ENCODE results near the gene MAP6.

The MAP6 gene

DNA sequence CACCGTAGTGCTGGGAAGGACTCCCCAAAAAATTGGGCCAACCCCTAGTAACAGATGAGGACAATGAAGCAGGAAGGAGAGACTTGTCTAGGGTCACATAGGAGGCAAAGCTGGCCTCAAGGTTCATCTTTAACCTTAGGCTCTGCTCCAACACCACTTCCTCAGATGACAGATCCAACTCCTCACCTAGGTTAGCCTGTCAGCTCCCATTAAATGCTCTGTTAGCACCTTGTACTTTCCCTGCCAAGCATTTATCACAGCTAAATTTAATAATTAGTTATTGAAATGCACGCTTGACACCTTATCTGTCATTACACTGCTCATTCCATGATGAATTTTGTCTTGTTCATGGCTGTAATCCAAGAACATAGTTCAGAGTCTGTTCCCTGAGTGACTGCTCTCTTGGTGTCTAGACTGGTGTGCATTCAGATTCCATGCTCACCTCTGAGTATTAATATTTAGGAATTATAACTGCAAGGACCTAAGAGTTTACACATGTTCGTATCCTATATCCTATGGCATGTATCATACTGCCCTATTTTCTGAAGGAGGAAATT is 18.6 kb downstream of the MAP6 start (continued):
- TF ChIP-seq, protein P1, sequence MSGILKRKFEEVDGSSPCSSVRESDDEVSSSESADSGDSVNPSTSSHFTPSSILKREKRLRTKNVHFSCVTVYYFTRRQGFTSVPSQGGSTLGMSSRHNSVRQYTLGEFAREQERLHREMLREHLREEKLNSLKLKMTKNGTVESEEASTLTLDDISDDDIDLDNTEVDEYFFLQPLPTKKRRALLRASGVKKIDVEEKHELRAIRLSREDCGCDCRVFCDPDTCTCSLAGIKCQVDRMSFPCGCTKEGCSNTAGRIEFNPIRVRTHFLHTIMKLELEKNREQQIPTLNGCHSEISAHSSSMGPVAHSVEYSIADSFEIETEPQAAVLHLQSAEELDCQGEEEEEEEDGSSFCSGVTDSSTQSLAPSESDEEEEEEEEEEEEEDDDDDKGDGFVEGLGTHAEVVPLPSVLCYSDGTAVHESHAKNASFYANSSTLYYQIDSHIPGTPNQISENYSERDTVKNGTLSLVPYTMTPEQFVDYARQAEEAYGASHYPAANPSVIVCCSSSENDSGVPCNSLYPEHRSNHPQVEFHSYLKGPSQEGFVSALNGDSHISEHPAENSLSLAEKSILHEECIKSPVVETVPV (CRISPR knock-in tag; IDR thresholded peaks at IDR 0.05) = no peak
- no peak for TF ChIP-seq ZFP3 (CRISPR knock-in tag; IDR thresholded peaks at IDR 0.05)
- TF ChIP-seq TCF4 (CRISPR knock-in tag; IDR thresholded peaks at IDR 0.05; ENCODE audit: borderline replicate concordance) = no peak
- no peak for TF ChIP-seq BACH2 (CRISPR knock-in tag; IDR thresholded peaks at IDR 0.05; ENCODE audit: borderline replicate concordance)
- no peak for TF ChIP-seq ZFP30 (CRISPR knock-in tag; IDR thresholded peaks at IDR 0.05)
- TF ChIP-seq ZNF8 (CRISPR knock-in tag; IDR thresholded peaks at IDR 0.05) = no peak

DNA sequence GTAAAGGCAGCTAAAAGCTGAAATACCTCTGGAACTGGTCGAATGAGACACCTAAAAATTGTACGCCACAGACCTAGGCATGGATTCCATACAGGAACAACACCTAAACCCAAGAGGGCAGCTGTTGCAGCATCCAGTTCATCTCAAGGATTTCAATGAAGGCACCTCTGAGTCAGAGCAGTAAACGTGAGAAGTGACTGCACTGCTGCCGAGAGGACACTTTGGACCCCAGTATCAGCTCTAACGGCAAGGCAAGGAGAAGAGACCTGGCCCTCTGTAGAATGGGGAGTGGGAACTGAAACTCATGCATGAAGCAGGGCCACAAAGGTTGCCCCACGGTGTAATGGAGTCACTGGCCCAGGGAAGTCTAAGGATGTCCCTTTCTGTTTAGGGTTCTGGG is 23.9 kb downstream of the MAP6 start:
- no peak for ATAC-seq
- TF ChIP-seq, protein P2, sequence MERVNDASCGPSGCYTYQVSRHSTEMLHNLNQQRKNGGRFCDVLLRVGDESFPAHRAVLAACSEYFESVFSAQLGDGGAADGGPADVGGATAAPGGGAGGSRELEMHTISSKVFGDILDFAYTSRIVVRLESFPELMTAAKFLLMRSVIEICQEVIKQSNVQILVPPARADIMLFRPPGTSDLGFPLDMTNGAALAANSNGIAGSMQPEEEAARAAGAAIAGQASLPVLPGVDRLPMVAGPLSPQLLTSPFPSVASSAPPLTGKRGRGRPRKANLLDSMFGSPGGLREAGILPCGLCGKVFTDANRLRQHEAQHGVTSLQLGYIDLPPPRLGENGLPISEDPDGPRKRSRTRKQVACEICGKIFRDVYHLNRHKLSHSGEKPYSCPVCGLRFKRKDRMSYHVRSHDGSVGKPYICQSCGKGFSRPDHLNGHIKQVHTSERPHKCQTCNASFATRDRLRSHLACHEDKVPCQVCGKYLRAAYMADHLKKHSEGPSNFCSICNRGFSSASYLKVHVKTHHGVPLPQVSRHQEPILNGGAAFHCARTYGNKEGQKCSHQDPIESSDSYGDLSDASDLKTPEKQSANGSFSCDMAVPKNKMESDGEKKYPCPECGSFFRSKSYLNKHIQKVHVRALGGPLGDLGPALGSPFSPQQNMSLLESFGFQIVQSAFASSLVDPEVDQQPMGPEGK (CRISPR knock-in tag; IDR thresholded peaks at IDR 0.05; ENCODE audit: borderline replicate concordance) = no peak
- TF ChIP-seq OSR1 (CRISPR knock-in tag; IDR thresholded peaks at IDR 0.05) (no peak), SNAI2 (CRISPR knock-in tag; IDR thresholded peaks at IDR 0.05) (no peak), ZFP3 (CRISPR knock-in tag; IDR thresholded peaks at IDR 0.05) (no peak), ZNF8 (CRISPR knock-in tag; IDR thresholded peaks at IDR 0.05) (no peak), CSDC2 (CRISPR knock-in tag; IDR thresholded peaks at IDR 0.05) (no peak)
- TF ChIP-seq, protein P3, sequence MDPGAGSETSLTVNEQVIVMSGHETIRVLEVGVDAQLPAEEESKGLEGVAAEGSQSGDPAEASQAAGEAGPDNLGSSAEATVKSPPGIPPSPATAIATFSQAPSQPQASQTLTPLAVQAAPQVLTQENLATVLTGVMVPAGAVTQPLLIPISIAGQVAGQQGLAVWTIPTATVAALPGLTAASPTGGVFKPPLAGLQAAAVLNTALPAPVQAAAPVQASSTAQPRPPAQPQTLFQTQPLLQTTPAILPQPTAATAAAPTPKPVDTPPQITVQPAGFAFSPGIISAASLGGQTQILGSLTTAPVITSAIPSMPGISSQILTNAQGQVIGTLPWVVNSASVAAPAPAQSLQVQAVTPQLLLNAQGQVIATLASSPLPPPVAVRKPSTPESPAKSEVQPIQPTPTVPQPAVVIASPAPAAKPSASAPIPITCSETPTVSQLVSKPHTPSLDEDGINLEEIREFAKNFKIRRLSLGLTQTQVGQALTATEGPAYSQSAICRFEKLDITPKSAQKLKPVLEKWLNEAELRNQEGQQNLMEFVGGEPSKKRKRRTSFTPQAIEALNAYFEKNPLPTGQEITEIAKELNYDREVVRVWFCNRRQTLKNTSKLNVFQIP (CRISPR knock-in tag; IDR thresholded peaks at IDR 0.05; ENCODE audit: borderline replicate concordance, low read depth) = no peak

DNA sequence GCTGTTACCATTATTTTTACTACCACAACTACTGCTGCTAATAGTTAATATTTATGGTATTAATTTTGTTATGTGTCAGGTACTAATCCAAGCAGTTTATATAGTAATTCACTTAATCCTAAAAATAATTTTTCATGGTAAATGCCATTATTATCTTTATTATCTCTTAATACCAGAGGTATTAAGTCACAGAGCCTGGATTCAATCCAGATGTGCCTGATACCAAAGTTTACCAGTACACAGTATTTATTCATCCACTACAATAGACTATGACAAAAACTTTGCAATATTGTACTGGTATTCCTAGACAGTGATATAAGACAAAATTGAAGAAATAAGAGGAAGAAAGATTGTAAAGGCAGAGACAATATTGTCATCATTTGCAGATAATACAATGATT is 24.5 kb downstream of the MAP6 start:
- TF ChIP-seq TOX (CRISPR knock-in tag; IDR thresholded peaks at IDR 0.05; ENCODE audit: borderline replicate concordance) (no peak), PPARA (CRISPR knock-in tag; IDR thresholded peaks at IDR 0.05; ENCODE audit: borderline replicate concordance) (no peak), ARNTL (CRISPR knock-in tag; IDR thresholded peaks at IDR 0.05; ENCODE audit: borderline replicate concordance, low read depth) (no peak), ZNF70 (CRISPR knock-in tag; IDR thresholded peaks at IDR 0.05) (no peak), SNAI2 (CRISPR knock-in tag; IDR thresholded peaks at IDR 0.05) (no peak), GLIS3 (CRISPR knock-in tag; IDR thresholded peaks at IDR 0.05) (no peak)
- TF ChIP-seq, protein P1 (CRISPR knock-in tag; IDR thresholded peaks at IDR 0.05) = no peak
- ATAC-seq = no peak

DNA sequence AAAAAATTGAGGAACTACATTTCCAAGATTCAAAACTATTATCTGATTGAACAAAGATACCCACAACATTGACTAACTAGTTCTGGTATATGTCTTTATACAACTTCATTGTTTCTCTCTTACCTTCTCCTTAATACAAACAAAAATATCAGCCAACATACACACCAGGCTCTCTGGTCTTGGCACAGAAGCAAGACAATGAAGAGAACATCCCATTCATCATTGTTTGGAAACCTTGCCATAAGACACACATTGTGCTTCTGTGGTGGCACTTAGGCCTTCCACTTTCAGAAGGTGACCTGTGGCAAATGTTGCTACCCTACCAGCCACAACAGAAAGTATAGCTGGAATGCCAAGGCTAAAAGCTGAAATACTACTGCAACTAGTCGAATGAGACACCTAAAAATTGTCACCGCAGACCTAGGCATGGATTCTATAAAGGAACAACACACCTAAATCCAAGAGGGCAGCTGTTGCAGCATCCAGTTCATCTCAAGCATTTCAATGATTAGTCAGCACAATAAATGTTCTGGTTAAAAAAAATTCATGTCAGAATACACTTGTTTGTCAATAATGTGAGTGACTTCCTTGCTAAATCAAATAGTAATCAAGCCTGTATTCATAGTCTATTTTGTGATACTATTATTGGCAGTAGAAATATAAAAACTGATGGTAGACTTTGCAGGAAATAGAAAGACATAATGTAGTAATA is 26.3 kb downstream of the MAP6 start:
- ATAC-seq = no peak
- TF ChIP-seq ZNF70 (CRISPR knock-in tag; IDR thresholded peaks at IDR 0.05) (no peak), TOX (CRISPR knock-in tag; IDR thresholded peaks at IDR 0.05; ENCODE audit: borderline replicate concordance) (no peak), CSDC2 (CRISPR knock-in tag; IDR thresholded peaks at IDR 0.05) (no peak), ESRRG (CRISPR knock-in tag; IDR thresholded peaks at IDR 0.05) (no peak), ARNTL (CRISPR knock-in tag; IDR thresholded peaks at IDR 0.05; ENCODE audit: borderline replicate concordance, low read depth) (no peak), RARB (CRISPR knock-in tag; IDR thresholded peaks at IDR 0.05) (no peak)
- TF ChIP-seq, protein P3 (CRISPR knock-in tag; IDR thresholded peaks at IDR 0.05; ENCODE audit: borderline replicate concordance, low read depth) = no peak
- TF ChIP-seq, protein P4, sequence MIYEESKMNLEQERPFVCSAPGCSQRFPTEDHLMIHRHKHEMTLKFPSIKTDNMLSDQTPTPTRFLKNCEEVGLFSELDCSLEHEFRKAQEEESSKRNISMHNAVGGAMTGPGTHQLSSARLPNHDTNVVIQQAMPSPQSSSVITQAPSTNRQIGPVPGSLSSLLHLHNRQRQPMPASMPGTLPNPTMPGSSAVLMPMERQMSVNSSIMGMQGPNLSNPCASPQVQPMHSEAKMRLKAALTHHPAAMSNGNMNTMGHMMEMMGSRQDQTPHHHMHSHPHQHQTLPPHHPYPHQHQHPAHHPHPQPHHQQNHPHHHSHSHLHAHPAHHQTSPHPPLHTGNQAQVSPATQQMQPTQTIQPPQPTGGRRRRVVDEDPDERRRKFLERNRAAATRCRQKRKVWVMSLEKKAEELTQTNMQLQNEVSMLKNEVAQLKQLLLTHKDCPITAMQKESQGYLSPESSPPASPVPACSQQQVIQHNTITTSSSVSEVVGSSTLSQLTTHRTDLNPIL (CRISPR knock-in tag; IDR thresholded peaks at IDR 0.05; ENCODE audit: low read depth) = no peak
- TF ChIP-seq, protein P2 (CRISPR knock-in tag; IDR thresholded peaks at IDR 0.05; ENCODE audit: borderline replicate concordance) = no peak
- TF ChIP-seq, protein P5, sequence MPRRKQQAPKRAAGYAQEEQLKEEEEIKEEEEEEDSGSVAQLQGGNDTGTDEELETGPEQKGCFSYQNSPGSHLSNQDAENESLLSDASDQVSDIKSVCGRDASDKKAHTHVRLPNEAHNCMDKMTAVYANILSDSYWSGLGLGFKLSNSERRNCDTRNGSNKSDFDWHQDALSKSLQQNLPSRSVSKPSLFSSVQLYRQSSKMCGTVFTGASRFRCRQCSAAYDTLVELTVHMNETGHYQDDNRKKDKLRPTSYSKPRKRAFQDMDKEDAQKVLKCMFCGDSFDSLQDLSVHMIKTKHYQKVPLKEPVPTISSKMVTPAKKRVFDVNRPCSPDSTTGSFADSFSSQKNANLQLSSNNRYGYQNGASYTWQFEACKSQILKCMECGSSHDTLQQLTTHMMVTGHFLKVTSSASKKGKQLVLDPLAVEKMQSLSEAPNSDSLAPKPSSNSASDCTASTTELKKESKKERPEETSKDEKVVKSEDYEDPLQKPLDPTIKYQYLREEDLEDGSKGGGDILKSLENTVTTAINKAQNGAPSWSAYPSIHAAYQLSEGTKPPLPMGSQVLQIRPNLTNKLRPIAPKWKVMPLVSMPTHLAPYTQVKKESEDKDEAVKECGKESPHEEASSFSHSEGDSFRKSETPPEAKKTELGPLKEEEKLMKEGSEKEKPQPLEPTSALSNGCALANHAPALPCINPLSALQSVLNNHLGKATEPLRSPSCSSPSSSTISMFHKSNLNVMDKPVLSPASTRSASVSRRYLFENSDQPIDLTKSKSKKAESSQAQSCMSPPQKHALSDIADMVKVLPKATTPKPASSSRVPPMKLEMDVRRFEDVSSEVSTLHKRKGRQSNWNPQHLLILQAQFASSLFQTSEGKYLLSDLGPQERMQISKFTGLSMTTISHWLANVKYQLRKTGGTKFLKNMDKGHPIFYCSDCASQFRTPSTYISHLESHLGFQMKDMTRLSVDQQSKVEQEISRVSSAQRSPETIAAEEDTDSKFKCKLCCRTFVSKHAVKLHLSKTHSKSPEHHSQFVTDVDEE (CRISPR knock-in tag; IDR thresholded peaks at IDR 0.05) = no peak

Measured in SK-N-SH treated with all-trans-retinoic acid at 6 μM for 48 hours (cell line).